Mucosa of descending colon (tissue), 3 donors: ENCODE data around the gene DNAAF1. TPM values are rescaled to one million over a fixed set of nuclear protein-coding genes. Genes with fewer than 3 reads are reported as not detected.

Source experiments
- ATAC-seq: fragments of 200-7000 bp; cut with Tn5 transposase; one replicate; pipeline ENCODE4 v1.9.1; 2020; ENCODE audit warnings: mild to moderate bottlenecking, moderate library complexity
- DNase-seq, 3 donors: peaks; one replicate each; pipeline ENCODE4 v3.0.0-alpha.2; 2020
- H3K36me3 ChIP-seq: fragments of 200-600 bp; one replicate; pipeline ENCODE4 v1.8.0; 2021; ENCODE audit warnings: low read depth, mild to moderate bottlenecking
- H3K4me1 ChIP-seq: fragments of 200-600 bp; one replicate; pipeline ENCODE4 v1.8.0; 2021; ENCODE audit warnings: low read depth, mild to moderate bottlenecking
- H3K4me3 ChIP-seq: fragments of 200-600 bp; one replicate; pipeline ENCODE4 v1.8.0; 2021; ENCODE audit warnings: mild to moderate bottlenecking
- H3K9me3 ChIP-seq: fragments of 200-600 bp; one replicate; pipeline ENCODE4 v1.8.0; 2021; ENCODE audit warnings: mild to moderate bottlenecking
- intact Hi-C, 2 donors: fragments of 100-400 bp; cut with DNase I in 1 of 2; cut with micrococcal nuclease in 1 of 2; formaldehyde crosslinking; loops; one replicate each; pipeline versions ENCODE4 v1.11.0 to v1.11.1; 2022; cut with DNase I, micrococcal nuclease
- total RNA-seq, 3 donors: library from RNA; stranded (reverse); fragmentation: NEBNext Ultra II Directional in 2 of 3; extraction: Animal tissue kit (Norgen Biotek cat#: 25700) in 2 of 3; gene quantifications; one replicate each; pipeline versions ENCODE4 v1.2.1 to v1.2.4, GENCODE V29; 2021 to 2023
- TF ChIP-seq, protein P1 (sequence below): fragments of 200-600 bp; IDR thresholded peaks from one replicate; pipeline ENCODE4 v1.8.0; 2022; ENCODE audit warnings: antibody characterized with exemption, mild to moderate bottlenecking
- donor health status: DM: no; HTN: no; CAD: no; lungs with moderate emphysema.
- donor health status: DM: no; HTN: no; CAD: no.
- donor health status: DM: no; HTN: yes; CAD: no.

Gene DNAAF1
- total RNA-seq, 3 donors from 2014 or later, result 0.95 TPM; not detected in 2

DNA sequence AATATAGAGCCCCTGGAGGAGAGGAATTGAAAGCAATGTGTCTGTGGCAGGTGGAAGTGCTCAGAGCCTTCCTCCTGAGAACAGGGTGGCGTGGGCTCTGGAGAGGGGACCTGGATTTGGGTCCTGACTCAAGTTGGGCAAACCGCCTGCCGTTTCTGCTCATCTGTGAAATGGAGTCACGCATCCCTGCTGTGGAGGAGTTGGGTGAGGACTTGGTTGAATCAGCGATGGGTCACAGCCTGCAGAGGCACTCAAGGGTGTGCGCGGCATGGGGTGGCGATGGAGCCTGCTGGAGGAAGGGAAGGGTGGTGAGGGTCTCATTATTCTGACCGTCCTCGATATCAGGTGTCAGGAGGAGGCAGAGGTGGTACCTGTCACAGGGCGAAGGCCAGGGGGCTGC, 48.9 kb downstream of the DNAAF1 start:
- no peaks in the 10 kb centered on the region for H3K9me3 ChIP-seq
- intact Hi-C loops, result no loop called here
- no peak for ATAC-seq
- TF ChIP-seq, protein P1, sequence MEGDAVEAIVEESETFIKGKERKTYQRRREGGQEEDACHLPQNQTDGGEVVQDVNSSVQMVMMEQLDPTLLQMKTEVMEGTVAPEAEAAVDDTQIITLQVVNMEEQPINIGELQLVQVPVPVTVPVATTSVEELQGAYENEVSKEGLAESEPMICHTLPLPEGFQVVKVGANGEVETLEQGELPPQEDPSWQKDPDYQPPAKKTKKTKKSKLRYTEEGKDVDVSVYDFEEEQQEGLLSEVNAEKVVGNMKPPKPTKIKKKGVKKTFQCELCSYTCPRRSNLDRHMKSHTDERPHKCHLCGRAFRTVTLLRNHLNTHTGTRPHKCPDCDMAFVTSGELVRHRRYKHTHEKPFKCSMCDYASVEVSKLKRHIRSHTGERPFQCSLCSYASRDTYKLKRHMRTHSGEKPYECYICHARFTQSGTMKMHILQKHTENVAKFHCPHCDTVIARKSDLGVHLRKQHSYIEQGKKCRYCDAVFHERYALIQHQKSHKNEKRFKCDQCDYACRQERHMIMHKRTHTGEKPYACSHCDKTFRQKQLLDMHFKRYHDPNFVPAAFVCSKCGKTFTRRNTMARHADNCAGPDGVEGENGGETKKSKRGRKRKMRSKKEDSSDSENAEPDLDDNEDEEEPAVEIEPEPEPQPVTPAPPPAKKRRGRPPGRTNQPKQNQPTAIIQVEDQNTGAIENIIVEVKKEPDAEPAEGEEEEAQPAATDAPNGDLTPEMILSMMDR, result no peak
- no peaks in the 10 kb centered on the region for H3K36me3 ChIP-seq
- DNase-seq, result no peak
- H3K4me1 ChIP-seq, result no peaks in the 10 kb centered on the region
- no peak overlapping the region for H3K4me3 ChIP-seq

- H3K9me3 ChIP-seq, result no peaks in the 10 kb centered on the region
- DNase-seq, result peak in 1 of 3 donors; percentile 56
- ATAC-seq, result peak; percentile 38
- H3K4me1 ChIP-seq, result no peaks in the 10 kb centered on the region
- no peaks in the 10 kb centered on the region for H3K36me3 ChIP-seq
- TF ChIP-seq, protein P1, result no peak
- intact Hi-C loops, result no loop called here
- no peak overlapping the region for H3K4me3 ChIP-seq
Observed at GRCh38 chr16:84194470-84195200, 49.5 kb downstream of the DNAAF1 start.

DNA sequence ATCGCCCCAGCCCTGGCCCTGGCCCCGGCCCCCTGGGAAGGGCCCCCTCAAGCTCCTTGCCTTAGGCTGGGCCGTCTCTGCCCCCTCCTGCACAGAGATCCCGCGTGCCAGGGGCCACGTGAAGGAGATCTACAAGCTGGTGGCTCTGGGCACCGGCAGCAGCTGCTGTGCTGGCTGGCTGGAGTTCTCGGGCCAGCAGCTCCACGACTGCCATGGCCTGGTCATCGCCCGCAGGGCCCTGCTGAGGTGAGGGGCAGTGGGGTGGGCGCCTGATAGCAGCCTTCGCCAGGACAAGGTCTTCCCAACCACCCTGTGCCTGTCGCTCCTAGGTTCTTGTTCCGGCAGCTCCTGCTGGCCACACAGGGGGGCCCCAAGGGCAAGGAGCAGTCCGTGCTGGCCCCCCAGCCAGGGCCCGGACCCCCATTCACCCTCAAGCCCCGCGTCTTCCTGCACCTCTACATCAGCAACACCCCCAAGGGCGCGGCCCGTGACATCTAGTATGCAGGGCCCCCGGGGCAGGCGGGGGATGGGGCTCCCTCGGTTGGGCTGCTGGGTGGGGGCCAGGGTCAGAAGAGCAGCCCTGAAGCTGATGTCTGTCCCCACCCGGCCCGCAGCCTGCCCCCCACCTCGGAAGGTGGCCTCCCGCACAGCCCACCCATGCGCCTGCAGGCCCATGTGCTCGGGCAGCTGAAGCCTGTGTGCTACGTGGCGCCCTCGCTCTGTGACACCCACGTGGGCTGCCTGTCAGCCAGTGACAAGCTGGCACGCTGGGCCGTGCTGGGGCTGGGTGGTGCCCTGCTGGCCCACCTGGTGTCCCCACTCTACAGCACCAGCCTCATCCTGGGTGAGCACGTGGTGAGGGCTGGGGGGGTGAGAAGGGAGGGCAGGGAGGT, 50.3 kb downstream of the DNAAF1 start:
- Histone ChIP-seq H3K4me1 (no peaks in the 10 kb centered on the region), H3K9me3 (no peaks in the 10 kb centered on the region), H3K4me3 (no peak overlapping the region), H3K36me3 (no peaks in the 10 kb centered on the region)
- intact Hi-C loops, result no loop called here
- ATAC-seq, result no peak
- TF ChIP-seq, protein P1, result no peak
- no peak for DNase-seq

GRCh38 chr16:84196101-84196500, 51.0 kb downstream of the DNAAF1 start:
- Histone ChIP-seq H3K4me3 (no peak overlapping the region), H3K4me1 (no peaks in the 10 kb centered on the region), H3K36me3 (no peaks in the 10 kb centered on the region), H3K9me3 (no peaks in the 10 kb centered on the region)
- intact Hi-C loops, result no loop called here
- DNase-seq (no peak), ATAC-seq (no peak)
- TF ChIP-seq, protein P1, result no peak

- DNase-seq (no peak), ATAC-seq (no peak)
- TF ChIP-seq, protein P1, result no peak
- Histone ChIP-seq H3K4me3 (no peak overlapping the region), H3K9me3 (no peaks in the 10 kb centered on the region), H3K4me1 (no peaks in the 10 kb centered on the region), H3K36me3 (no peaks in the 10 kb centered on the region)
- intact Hi-C loops, result no loop called here
Observed at GRCh38 chr16:84196727-84197394, 51.8 kb downstream of the DNAAF1 start.
